Sigmoid colon (tissue), 7 donors: ENCODE results near the gene MTMR2. TPM values are rescaled to one million over a fixed set of nuclear protein-coding genes. Genes with fewer than 3 reads are reported as not detected.

Experiments used
- DNase-seq: peaks from one replicate; pipeline ENCODE4 v3.0.0-alpha.2; 2019
- H3K27ac ChIP-seq, 4 donors: fragments of 200-600 bp; sonication (generic); one replicate each; pipeline ENCODE4 v1.5.1; 2016 to 2019; ENCODE audit warnings: mild to moderate bottlenecking in 1 of 4
- H3K27me3 ChIP-seq, 3 donors: fragments of 200-600 bp; sonication (generic); one replicate each; pipeline ENCODE4 v1.5.1; 2019; ENCODE audit warnings: mild to moderate bottlenecking in 1 of 3
- H3K36me3 ChIP-seq, 4 donors: fragments of 200-600 bp; sonication (generic); one replicate each; pipeline ENCODE4 v1.5.1; 2016 to 2019
- H3K4me1 ChIP-seq, 4 donors: fragments of 200-600 bp; sonication (generic); one replicate each; pipeline ENCODE4 v1.5.1; 2017 to 2019
- H3K4me3 ChIP-seq, 4 donors: fragments of 200-600 bp; sonication (generic); one replicate each; pipeline ENCODE4 v1.5.1; 2017 to 2019; ENCODE audit warnings: mild to moderate bottlenecking in 2 of 4, moderate library complexity in 1 of 4
- H3K9me3 ChIP-seq, 4 donors: fragments of 200-600 bp in 3 of 4; sonication (generic) in 3 of 4; one replicate each; pipeline versions ENCODE4 v1.5.1 to v1.6.1; 2013 to 2019
- EP300 ChIP-seq, 4 donors: sonication (generic); formaldehyde crosslinking; IDR thresholded peaks; one replicate each; pipeline ENCODE4 v1.6.1; 2017; ENCODE audit warnings: antibody characterized with exemption in 4 of 4
- POLR2A ChIP-seq, 2 donors: fragments of 450-650 bp; IDR thresholded peaks; one replicate each; pipeline ENCODE4 v1.6.1; 2016; ENCODE audit warnings: antibody characterized with exemption in 2 of 2, mild to moderate bottlenecking in 2 of 2, moderate library complexity in 2 of 2
- POLR2AphosphoS5 ChIP-seq, 4 donors: sonication (generic); formaldehyde crosslinking; IDR thresholded peaks; one replicate each; pipeline ENCODE4 v1.6.1; 2017; ENCODE audit warnings: antibody characterized with exemption in 4 of 4
- WGBS, 2 donors: extraction: QIAGEN DNeasy Blood & Tissue Kit; methylation state at CpG; one replicate each; pipeline ENCODE4 v1.1.7; 2013; 5-methylcytosine and 5-hydroxymethylcytosine counted together
- intact Hi-C: fragments of 100-400 bp; cut with DNase I; formaldehyde crosslinking; loops from one replicate; pipeline ENCODE4 v1.15.1; 2023
- polyA plus RNA-seq, 3 donors: library from polyadenylated mRNA; stranded (reverse); fragments of 200-250 nt; gene quantifications; one replicate each; pipeline ENCODE4 v1.2.3, GENCODE V29; 2013
- total RNA-seq, 4 donors: library from RNA; depleted of rRNA; stranded (reverse); fragments of >200 nt; gene quantifications; one replicate each; pipeline ENCODE4 v1.1.0, GENCODE V29; 2016
- TF ChIP-seq, protein P1 (sequence below), 4 experiments: fragments of 450-650 bp in 3 of 4; fragments of 200-600 bp in 1 of 4; IDR thresholded peaks; one replicate each; pipeline ENCODE4 v1.5.1; 2016 to 2019; ENCODE audit warnings: antibody characterized with exemption in 4 of 4, mild to moderate bottlenecking in 3 of 4, moderate library complexity in 2 of 4
- donor health status: healthy with polysubstance abuse.
- donor health status: Bipolar disorder and iron deficiency.
- donor health status: healthy.

MTMR2 gene
- total and polyA plus RNA-seq, 7 donors: 13.9 to 33.7 (median 17.6) TPM

DNA sequence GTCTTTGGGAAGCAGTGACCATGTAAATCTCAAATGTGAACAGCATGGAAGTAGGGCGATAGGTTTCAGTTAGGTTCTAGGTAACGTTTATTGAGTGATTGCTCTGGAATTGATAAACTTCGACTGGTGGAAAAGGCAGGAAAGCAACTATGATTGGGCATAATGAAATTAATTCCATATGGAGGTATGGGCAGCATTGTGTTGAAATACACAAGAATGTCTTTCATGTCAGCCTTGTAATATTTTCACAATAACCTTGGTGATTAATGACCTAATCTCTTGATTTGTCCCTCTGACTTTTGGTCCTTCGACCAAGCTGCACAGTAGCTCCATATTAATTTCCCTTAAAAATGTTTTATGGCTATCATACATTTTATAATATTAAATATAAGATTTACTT is 130.8 kb downstream of the MTMR2 start:
- no peaks in the 10 kb centered on the region for H3K27me3 ChIP-seq
- H3K9me3 ChIP-seq: no peaks in the 10 kb centered on the region
- no peak for DNase-seq
- H3K4me1 ChIP-seq: peaks cover 0 to 26% (median 20%) of the 10 kb centered on the region in 4 donors
- TF ChIP-seq POLR2AphosphoS5 (IDR thresholded peaks at IDR 0.05): no peak
- TF ChIP-seq, protein P1, sequence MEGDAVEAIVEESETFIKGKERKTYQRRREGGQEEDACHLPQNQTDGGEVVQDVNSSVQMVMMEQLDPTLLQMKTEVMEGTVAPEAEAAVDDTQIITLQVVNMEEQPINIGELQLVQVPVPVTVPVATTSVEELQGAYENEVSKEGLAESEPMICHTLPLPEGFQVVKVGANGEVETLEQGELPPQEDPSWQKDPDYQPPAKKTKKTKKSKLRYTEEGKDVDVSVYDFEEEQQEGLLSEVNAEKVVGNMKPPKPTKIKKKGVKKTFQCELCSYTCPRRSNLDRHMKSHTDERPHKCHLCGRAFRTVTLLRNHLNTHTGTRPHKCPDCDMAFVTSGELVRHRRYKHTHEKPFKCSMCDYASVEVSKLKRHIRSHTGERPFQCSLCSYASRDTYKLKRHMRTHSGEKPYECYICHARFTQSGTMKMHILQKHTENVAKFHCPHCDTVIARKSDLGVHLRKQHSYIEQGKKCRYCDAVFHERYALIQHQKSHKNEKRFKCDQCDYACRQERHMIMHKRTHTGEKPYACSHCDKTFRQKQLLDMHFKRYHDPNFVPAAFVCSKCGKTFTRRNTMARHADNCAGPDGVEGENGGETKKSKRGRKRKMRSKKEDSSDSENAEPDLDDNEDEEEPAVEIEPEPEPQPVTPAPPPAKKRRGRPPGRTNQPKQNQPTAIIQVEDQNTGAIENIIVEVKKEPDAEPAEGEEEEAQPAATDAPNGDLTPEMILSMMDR (IDR thresholded peaks at IDR 0.05): no peak
- no peak for TF ChIP-seq EP300 (IDR thresholded peaks at IDR 0.05)
- no peak for TF ChIP-seq POLR2A (IDR thresholded peaks at IDR 0.05)
- 93 to 96% methylated on average over 4 of the region's 4 CpGs for WGBS, 2 donors
- no peak overlapping the region for H3K4me3 ChIP-seq
- intact Hi-C loops: loop anchor here (5.0 kb wide), 1 partner anchor 599 kb away; the partner anchor contains the start of gene JRKL
- H3K36me3 ChIP-seq: no peaks in the 10 kb centered on the region
- no peak overlapping the region for H3K27ac ChIP-seq

DNA sequence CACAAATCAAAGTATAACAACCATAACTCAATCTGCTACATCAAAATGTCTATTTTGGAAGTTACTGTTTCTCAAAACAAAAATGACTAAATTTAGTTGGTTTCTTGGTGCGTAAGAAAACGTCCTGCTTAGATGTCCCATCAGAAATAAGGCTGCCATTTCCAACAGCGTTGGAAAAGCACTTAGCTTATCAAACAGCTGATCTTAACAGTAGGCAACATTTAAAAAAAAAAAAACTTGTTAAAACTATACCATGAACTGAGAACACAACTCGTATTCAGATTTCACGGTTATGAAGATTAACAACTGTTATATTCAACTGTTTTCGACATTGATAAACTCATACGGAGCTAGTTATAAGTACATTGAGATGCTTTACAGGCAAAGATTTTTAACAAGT is 131.2 kb downstream of the MTMR2 start:
- Histone ChIP-seq H3K9me3 (no peaks in the 10 kb centered on the region), H3K27ac (no peak overlapping the region), H3K36me3 (peaks cover 0 to under 1% (median 0%) of the 10 kb centered on the region in 4 donors), H3K4me1 (peaks cover 0 to 27% (median 22%) of the 10 kb centered on the region in 4 donors), H3K4me3 (no peak overlapping the region), H3K27me3 (no peaks in the 10 kb centered on the region)
- no peak for DNase-seq
- intact Hi-C loops: loop anchor here (5.0 kb wide), 1 partner anchor 600 kb away; the partner anchor contains the start of gene JRKL
- WGBS, 2 donors: 93 to 95% methylated on average over 7 of the region's 7 CpGs
- TF ChIP-seq POLR2AphosphoS5 (IDR thresholded peaks at IDR 0.05) (no peak), EP300 (IDR thresholded peaks at IDR 0.05) (no peak), POLR2A (IDR thresholded peaks at IDR 0.05) (no peak)
- TF ChIP-seq, protein P1 (IDR thresholded peaks at IDR 0.05): no peak

DNA sequence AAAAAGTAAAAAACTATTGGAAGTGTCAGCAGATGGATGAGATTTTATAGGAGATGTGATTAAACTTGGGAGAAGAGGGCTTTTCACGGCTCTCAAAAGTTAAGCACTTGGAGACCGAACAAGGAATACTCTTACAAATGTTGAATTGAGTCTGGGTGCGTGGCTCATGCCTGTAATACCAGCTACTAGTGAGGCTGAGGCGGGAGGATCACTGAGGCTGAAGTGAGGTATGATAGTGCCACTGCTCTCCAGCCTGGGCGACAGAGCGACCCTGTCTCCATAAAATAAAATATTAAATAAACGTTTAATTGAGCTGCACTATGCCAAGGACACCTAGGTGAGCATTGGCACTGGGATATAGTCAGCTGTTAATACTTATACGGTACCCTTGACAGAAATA is 131.7 kb downstream of the MTMR2 start:
- DNase-seq: no peak
- intact Hi-C loops: loop anchor here (5.0 kb wide), 1 partner anchor 600 kb away; the partner anchor contains the start of gene JRKL
- TF ChIP-seq POLR2A (IDR thresholded peaks at IDR 0.05) (no peak), EP300 (IDR thresholded peaks at IDR 0.05) (no peak)
- TF ChIP-seq, protein P1 (IDR thresholded peaks at IDR 0.05): no peak
- H3K9me3 ChIP-seq: no peaks in the 10 kb centered on the region
- no peaks in the 10 kb centered on the region for H3K27me3 ChIP-seq
- H3K36me3 ChIP-seq: peaks cover 0 to 5% (median 2%) of the 10 kb centered on the region in 4 donors
- H3K27ac ChIP-seq: no peak overlapping the region
- H3K4me3 ChIP-seq: peak overlapping the region in 1 of 4 donors; percentile 88
- peaks cover 0 to 28% (median 22%) of the 10 kb centered on the region in 4 donors for H3K4me1 ChIP-seq
- WGBS, 2 donors: 75 to 89% methylated on average over 8 of the region's 8 CpGs

- intact Hi-C loops: loop anchor here (5.0 kb wide), 1 partner anchor 601 kb away; the partner anchor contains the start of gene JRKL
- Histone ChIP-seq H3K36me3 (peaks cover 0 to 11% (median 4%) of the 10 kb centered on the region in 4 donors), H3K4me1 (peaks cover 0 to 28% (median 22%) of the 10 kb centered on the region in 4 donors), H3K9me3 (no peaks in the 10 kb centered on the region), H3K27me3 (no peaks in the 10 kb centered on the region), H3K27ac (no peak overlapping the region), H3K4me3 (peak overlapping the region in 2 of 4 donors; percentile 70 to 88)
- no peak for DNase-seq
- WGBS, 2 donors: 21 to 45% methylated on average over 8 of the region's 8 CpGs
- TF ChIP-seq, protein P1 (IDR thresholded peaks at IDR 0.05): no peak
- TF ChIP-seq POLR2A (IDR thresholded peaks at IDR 0.05) (no peak), POLR2AphosphoS5 (IDR thresholded peaks at IDR 0.05) (no peak), EP300 (IDR thresholded peaks at IDR 0.05) (no peak)
Observed at GRCh38 chr11:95791709-95792033, 132.2 kb downstream of the MTMR2 start.
